ENCODE data around the gene NCKAP5.

Gene NCKAP5

GRCh38 chr2:132902626-132903025, 665.6 kb downstream of the NCKAP5 start:
- DNase-seq: no peak

- no peak for DNase-seq
Observed at GRCh38 chr2:132901661-132902060, 666.6 kb downstream of the NCKAP5 start.

- DNase-seq: no peak
Observed at GRCh38 chr2:132897111-132897510, 671.2 kb downstream of the NCKAP5 start.

DNA sequence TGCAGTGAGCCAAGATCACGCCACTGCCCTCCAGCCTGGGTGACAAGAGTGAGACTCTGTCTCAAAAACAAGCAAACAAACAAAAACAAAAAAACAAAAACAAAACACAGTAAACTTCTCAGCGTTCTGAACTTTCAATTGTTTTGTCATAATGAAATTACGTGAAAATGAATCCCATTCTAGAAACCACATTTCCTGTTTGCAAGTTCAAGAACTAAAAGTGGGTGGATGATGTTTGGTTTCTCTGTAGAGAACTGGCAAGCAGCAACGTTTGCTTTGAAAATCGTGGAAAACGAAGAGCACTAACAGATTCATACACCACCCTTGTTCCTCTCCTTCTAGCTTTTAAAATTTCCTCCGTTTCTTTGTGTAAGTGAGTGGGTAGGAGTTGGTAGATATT, 672.2 kb downstream of the NCKAP5 start:
- no peak for DNase-seq

GRCh38 chr2:132891498-132891897, 676.8 kb downstream of the NCKAP5 start:
- DNase-seq: no peak

GRCh38 chr2:132886574-132886973, 681.7 kb downstream of the NCKAP5 start:
- DNase-seq: no peak

GRCh38 chr2:132884705-132885104, 683.6 kb downstream of the NCKAP5 start:
- peak; percentile 89 for DNase-seq

GRCh38 chr2:132884292-132884691, 684.0 kb downstream of the NCKAP5 start:
- DNase-seq: no peak

DNA sequence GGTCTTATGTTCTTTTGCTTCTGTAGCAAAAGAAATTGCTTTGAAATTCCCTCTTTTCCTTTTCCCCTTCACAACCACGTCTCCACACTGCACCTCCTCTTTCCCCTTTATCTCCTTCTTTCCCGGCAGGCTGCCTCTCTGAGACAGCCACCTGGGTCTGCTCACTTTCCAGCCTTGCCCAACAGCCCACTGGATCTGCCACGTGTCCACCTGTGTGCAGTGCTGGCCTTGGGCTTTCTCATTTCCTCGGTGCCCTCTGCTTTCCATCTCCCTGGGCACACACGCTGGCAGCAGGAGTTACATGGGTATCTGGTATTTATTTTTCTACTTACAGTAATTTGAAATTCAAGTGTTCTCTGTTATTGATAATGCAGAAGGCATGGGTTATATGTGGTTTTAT, 684.8 kb downstream of the NCKAP5 start:
- DNase-seq: no peak

GRCh38 chr2:132881546-132881945, 686.7 kb downstream of the NCKAP5 start:
- no peak for DNase-seq

DNA sequence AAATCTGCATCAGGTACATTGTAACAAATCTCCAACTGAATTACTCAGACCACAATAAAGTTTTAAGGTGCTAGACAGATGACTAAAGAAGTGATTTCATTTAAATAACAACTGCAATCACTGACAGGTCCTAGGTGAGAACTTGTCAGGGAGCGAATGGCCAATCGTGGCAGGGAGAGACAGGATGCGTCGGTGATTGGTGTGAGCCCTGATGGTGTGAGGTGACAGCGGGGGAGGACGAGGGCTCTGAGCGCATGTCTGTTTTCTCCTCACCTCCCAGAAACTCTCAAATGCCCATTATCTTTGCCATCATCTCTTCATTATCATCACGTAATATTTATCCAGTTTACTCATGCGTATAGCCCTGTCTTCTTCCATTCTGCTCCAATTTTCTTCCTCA, 690.3 kb downstream of the NCKAP5 start:
- DNase-seq: no peak

DNA sequence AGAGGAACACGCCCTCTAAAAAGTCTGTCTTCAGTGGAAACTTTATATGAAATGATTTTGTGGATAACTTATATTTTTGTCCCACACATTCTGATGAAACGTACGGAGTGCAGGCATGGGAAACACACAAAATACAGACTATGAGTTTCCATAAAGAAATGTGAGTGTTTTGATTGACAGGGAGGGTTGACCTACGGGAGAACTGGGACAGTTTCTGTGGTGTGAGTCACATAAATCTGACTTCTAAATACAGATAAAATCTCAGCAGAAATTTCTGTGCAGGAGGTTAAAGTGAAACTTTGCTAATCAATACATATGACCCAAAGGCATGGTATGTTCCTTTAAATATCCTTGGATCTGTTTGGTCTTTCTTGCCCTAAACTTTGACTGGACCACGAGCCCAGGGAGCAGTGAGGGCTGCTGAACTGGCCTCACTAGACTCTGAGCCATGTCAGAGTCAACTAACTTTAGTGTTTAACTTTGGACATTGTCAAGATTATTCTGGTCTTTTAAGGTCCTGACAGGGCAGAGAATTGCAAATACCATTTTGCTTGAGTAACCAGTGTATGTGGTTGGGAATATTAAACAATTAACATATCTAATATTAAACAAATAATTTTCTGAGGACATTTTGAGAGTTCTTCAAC, 691.4 kb downstream of the NCKAP5 start:
- no peak for DNase-seq

DNA sequence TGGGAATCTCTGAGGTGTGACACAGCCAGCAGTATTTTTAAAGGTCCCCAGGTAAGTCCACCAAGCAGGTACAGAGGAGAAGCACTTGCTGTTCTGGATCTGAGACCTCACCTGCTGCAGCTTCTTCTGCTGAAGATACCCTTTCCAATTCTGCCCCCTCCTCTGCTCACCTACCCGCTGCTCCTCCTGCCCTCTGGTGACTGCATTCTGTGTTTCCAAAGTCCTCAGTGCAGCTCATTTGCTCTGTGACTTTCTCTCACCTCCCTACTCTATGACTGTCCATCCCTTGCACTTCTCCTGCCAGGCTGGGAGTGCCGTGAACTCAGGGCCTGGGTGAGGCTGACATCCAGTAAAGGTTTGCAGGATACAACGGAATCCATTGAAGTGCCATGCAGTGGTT, 693.1 kb downstream of the NCKAP5 start:
- DNase-seq: no peak

DNA sequence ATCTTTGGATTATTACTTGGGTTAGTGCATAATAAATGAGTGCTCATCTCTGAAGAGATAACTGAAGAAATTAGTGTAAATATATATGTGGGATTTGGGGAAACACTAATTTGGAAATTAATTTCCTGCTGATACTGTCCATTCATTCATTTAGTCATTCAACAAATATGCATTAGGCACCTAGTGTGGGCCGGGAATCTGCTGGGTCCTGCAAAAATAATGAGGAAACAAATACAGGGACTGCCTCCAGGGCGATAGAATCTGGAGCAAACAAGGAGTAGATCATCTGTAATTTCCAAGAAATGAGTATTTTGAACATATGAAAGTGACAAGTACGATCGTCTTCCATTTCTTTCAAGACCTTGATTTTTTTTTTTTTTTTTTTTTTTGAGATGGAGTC, 694.5 kb downstream of the NCKAP5 start:
- DNase-seq: no peak

GRCh38 chr2:132871831-132872230, 696.4 kb downstream of the NCKAP5 start:
- DNase-seq: no peak

DNA sequence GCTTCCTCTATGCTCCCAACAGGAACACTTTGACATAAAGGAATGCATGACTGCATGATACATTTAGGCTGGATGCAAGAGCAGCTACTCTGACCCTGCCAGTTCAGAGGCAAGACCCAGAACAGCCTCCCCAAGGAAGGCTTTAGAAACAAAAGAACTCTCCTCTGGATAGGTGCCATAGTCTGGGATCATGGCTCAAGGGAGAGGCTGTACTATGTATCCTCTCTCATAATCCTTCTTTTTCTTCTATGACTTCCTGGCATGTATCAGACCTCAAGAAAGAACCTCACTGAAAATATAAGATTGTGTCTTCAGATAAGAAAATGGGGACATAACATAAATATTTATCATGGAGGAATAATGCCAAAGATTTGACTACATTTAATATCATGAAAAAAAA, 704.3 kb downstream of the NCKAP5 start:
- DNase-seq: no peak

GRCh38 chr2:132860220-132860619, 708.0 kb downstream of the NCKAP5 start:
- DNase-seq: no peak

DNA sequence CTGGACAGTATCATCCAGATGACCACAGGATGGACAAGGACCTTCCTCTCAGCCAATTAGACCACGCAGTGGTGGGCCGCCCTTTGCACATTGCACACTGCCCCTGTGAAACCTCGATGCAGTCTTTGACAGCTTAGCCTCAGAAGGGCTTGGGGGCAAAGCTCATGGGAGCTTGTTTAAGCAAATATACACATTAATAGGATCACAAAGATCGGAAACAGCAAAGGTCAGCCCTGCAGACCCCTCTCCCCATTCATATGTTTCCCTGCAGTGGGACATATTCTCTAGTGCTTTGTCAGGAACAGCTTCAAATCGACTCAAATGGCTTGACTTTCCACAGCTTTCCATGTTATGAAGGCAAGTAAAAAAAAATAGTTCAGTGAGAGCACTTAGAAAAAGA, 708.7 kb downstream of the NCKAP5 start:
- no peak for DNase-seq

GRCh38 chr2:132857319-132857718, 710.9 kb downstream of the NCKAP5 start:
- no peak for DNase-seq

DNA sequence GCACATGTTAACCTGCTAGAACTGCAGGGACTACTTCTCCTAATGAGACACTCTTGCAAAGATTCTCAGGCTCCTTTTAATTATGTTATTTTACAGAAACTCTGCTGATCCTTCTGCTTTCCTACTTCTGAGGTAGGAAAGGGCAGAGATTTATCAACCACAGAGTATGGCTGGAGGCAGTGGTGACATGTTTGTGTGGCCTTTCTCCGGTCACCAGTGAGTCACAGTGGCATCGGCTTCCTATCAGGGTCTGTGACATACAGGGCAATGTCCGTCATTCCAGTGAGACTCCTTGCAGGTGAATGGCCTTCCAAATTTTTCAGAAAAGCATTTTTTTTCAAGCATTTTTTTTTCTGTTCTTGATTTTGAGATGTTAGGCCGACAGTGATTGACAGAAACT, 717.6 kb downstream of the NCKAP5 start:
- no peak for DNase-seq

- DNase-seq: no peak
Observed at GRCh38 chr2:132849118-132849517, 719.1 kb downstream of the NCKAP5 start.

GRCh38 chr2:132845339-132845738, 722.9 kb downstream of the NCKAP5 start:
- DNase-seq: no peak

DNA sequence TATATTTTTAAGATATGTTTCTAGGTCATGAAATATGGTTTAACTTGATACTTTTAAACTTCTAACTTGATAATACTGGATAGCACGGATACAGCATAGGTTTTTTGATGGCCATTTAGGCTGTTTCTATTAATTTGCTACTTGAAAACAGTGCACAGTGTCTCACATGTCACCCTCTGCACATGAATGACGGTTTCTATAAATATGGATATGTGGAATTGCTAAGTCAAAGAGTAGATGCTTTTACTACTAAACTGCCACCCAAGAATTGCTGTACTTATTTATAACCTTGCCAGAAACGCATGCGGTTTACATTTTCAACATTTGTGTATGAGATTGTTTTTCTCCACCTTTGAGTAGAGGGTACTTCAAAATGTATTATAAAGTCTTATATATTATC, 723.7 kb downstream of the NCKAP5 start:
- DNase-seq: no peak

DNA sequence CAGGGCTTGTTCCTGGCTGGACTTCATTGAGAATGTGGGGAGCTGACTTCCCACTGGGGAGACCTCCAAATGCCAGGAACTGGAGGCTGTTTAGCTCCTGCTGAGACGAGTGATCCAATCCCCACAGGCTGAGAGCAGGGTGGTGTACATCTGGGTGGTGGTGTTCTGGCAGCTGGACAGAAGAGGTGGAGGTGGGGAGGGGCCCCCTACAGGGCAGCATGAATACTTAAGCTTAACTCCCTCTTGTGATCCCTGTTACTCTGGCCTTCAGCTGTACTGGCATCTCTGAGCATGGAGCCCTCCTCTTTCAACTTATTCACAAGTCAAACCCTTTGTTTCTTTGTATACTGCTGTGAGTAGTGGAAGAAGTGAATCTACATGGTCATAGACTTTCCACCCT, 730.5 kb downstream of the NCKAP5 start:
- no peak for DNase-seq

GRCh38 chr2:132830321-132830827, 737.9 kb downstream of the NCKAP5 start:
- DNase-seq: no peak
